Activated CD8-positive, alpha-beta T cell treated with anti-CD3 and anti-CD28 coated beads for 36 hours (primary cell): ENCODE measurements around the gene RAET1E. TPM values are rescaled to one million over a fixed set of nuclear protein-coding genes. Genes with fewer than 3 reads are reported as not detected.

Source experiments
- ATAC-seq: fragments of 200-7000 bp; cut with Tn5 transposase; one replicate; pipeline ENCODE4 v1.10.0; 2021; ENCODE audit warnings: mild to moderate bottlenecking, moderate library complexity
- CTCF ChIA-PET: fragments of 350-600 bp; sonication (Branson Sonifier 250); formaldehyde crosslinking; loops from one replicate; lab custom pipeline; 2021; ENCODE audit warnings: antibody characterized with exemption; lab: Charles Lee
- POLR2A ChIA-PET: fragments of 350-600 bp; sonication (Branson Sonifier 250); formaldehyde crosslinking; loops from one replicate; lab custom pipeline; 2021; ENCODE audit warnings: antibody characterized with exemption; lab: Charles Lee
- DNase-seq: peaks from one replicate; pipeline ENCODE4 v3.0.0-alpha.2; 2020
- H3K27ac Mint-ChIP-seq: one replicate; pipeline ENCODE4 v1.8.0; 2021; ENCODE audit warnings: mild to moderate bottlenecking, mixed read lengths
- H3K27me3 Mint-ChIP-seq: one replicate; pipeline ENCODE4 v1.8.0; 2021; ENCODE audit warnings: mixed read lengths
- H3K36me3 Mint-ChIP-seq: one replicate; pipeline ENCODE4 v1.8.0; 2021; ENCODE audit warnings: low read depth, mixed read lengths
- H3K4me1 Mint-ChIP-seq: one replicate; pipeline ENCODE4 v1.8.0; 2021; ENCODE audit warnings: low read depth, mixed read lengths
- H3K4me3 Mint-ChIP-seq: one replicate; pipeline ENCODE4 v1.8.0; 2021; ENCODE audit warnings: mild to moderate bottlenecking, moderate library complexity, mixed read lengths
- H3K9me3 Mint-ChIP-seq: one replicate; pipeline ENCODE4 v1.8.0; 2021; ENCODE audit warnings: mixed read lengths
- intact Hi-C: fragments of 100-400 bp; cut with micrococcal nuclease; formaldehyde crosslinking; loops from one replicate; pipeline ENCODE4 v1.10.0; 2022
- total RNA-seq, 2 experiments: library from RNA; stranded (reverse); gene quantifications; one replicate each; pipeline ENCODE4 v1.2.3, GENCODE V29; 2021
- TF ChIP-seq, protein P1 (sequence below): fragments of 200-600 bp; IDR thresholded peaks from one replicate; pipeline ENCODE4 v1.8.0; 2022; ENCODE audit warnings: antibody characterized with exemption, mild to moderate bottlenecking

The RAET1E gene
- total RNA-seq, 2 experiments from 2014 or later = not detected

DNA sequence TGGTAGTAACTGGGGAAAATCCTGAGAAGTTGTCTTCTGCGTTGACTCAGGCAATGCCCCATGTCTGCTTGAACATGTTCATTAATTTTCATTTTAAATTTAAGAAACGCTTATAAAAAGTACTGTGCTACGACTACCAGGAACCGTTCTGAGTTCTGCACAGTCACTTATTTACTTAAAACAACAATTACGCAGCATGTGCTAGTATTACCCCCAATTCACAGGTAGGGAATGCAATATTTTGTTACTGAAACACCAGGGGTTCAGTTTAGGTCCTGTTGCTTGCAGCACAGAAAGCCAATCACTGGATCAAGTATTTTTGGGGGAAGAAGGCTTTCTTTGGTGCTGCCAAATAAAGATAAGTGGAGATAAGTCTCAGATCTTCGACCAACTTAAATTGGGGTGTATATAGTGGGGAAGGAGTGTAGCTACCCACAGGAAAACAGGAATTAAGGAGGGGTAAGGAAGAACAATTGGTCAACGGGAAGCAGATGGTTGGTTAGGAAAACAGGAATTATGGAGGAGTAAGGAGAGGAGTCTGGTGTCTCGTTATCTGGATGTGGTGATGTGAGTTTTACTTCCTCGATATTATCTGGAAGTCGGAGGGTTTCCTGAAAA is 28.5 kb downstream of the RAET1E start:
- Mint-ChIP-seq H3K9me3 (no peaks in the 10 kb centered on the region), H3K4me1 (peaks cover 3% of the 10 kb centered on the region), H3K27me3 (peaks cover 11% of the 10 kb centered on the region), H3K4me3 (no peak overlapping the region), H3K27ac (no peak overlapping the region), H3K36me3 (no peaks in the 10 kb centered on the region)
- ATAC-seq (no peak), DNase-seq (no peak)
- TF ChIP-seq, protein P1, sequence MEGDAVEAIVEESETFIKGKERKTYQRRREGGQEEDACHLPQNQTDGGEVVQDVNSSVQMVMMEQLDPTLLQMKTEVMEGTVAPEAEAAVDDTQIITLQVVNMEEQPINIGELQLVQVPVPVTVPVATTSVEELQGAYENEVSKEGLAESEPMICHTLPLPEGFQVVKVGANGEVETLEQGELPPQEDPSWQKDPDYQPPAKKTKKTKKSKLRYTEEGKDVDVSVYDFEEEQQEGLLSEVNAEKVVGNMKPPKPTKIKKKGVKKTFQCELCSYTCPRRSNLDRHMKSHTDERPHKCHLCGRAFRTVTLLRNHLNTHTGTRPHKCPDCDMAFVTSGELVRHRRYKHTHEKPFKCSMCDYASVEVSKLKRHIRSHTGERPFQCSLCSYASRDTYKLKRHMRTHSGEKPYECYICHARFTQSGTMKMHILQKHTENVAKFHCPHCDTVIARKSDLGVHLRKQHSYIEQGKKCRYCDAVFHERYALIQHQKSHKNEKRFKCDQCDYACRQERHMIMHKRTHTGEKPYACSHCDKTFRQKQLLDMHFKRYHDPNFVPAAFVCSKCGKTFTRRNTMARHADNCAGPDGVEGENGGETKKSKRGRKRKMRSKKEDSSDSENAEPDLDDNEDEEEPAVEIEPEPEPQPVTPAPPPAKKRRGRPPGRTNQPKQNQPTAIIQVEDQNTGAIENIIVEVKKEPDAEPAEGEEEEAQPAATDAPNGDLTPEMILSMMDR = no peak
- intact Hi-C loops = loop anchor here (5.0 kb wide), 1 partner anchor 148 kb away; no protein-coding TSS in a partner anchor
- POLR2A ChIA-PET = no interaction called here
- CTCF ChIA-PET = interaction anchor here (0.7 to 0.9 kb wide), 4 partner anchors 11 to 56 kb away, joined by 3 to 4 read pairs (median 3); no protein-coding TSS in a partner anchor

DNA sequence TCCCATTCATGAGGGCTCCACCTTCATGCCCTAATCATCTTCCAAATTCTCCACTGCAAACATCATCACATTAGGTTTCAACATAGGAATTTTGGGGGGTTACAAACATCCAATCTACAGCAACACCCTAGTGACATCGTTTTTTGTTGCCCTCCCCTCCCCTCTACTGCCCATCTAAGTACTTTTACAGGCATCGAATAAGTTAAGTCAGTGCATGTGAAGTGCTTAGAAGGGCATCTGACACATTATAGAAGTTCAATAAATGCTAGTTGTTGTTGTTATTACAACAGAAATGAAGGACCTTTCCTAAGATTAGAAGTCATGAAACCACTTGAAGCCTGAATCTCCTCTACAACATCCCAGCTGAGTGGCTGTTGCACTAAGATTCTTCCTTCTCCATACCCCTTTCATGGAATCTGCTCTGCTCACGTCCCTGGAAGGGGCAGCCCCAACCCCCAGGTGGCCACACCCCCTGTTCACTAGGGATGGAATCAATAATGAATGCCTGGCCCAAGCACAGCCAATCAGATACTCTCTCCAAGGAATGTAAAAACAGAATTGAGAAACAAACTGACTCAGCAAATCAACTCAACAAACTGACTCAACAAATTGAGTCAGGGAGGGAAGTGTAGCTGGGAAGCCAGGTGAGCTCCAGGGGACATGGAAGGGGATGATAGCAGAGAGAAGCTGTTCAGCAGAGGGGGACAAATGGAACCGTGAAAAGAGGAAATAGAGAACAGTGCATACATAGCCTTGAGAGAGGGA is 29.9 kb downstream of the RAET1E start:
- Mint-ChIP-seq H3K36me3 (no peaks in the 10 kb centered on the region), H3K27me3 (peaks cover 8% of the 10 kb centered on the region)
- POLR2A ChIA-PET = no interaction called here

DNA sequence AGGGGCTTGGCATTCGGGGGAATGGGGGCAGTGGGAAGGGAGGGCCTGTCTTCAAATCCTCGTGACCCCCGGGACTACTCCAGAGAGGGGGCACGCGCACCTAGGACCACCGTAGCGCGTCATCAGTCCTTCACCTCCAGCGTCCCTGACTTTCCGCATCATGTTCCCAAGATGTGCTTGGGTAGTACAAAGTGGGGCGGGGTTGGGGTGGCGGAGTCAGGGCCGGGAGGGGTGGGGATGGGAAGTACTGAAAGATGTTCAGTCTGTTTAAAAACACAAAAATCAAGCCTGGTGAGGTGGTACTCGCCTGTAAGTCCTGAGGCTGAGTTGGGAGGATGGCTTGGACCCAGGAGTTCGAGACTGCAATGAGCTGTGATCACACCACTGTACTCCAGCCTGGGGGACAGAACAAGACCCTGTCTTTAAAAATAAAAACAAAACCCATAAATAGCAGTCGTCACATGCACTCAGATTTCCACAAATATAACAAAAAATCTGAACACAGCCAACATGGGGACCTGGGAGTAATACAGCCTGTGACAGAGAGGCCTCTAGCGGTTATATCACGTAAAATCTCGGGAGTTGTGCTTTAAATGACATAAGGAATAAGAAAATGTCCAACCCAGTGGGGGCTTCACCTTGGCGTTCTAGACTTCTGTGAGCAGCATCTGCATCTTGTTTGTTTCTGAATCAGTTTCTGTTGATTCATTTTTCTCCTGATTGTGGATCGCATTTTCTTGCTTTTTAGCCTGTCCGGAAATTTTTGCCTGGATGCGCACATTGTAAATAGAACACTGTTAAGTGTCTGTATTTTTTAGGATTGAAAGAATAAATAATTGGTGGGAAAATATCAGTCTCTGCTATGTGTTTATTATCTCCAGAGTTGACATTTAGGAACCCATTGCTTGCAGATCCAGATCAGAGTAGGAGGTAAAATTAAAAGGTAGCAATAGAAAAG is 33.1 kb downstream of the RAET1E start:
- H3K27ac Mint-ChIP-seq = no peak overlapping the region
- H3K27me3 Mint-ChIP-seq = peaks cover 18% of the 10 kb centered on the region
- ATAC-seq (peak; percentile 17), DNase-seq (peak; percentile 51)
- peaks cover 7% of the 10 kb centered on the region for H3K4me1 Mint-ChIP-seq
- ChIA-PET POLR2A (no interaction called here), CTCF (interaction anchor here (0.6 to 2.5 kb wide), 12 partner anchors 8 to 1147 kb away, joined by 3 to 11 read pairs (median 4); no protein-coding TSS in a partner anchor)
- intact Hi-C loops = loop anchor here (5.0 kb wide), 1 partner anchor 152 kb away; no protein-coding TSS in a partner anchor
- H3K36me3 Mint-ChIP-seq = no peaks in the 10 kb centered on the region
- H3K4me3 Mint-ChIP-seq = peak overlapping the region; percentile 46
- TF ChIP-seq, protein P1 = peak; percentile 73
- H3K9me3 Mint-ChIP-seq = no peaks in the 10 kb centered on the region

More for the DNA sequence above, 29.9 kb downstream of the RAET1E start:
- intact Hi-C loops = loop anchor here (5.0 kb wide), 1 partner anchor 149 kb away; no protein-coding TSS in a partner anchor
- DNase-seq = no peak
- CTCF ChIA-PET = interaction anchor here (0.7 to 0.9 kb wide), 3 partner anchors 10 to 58 kb away, joined by 3 to 4 read pairs (median 3); no protein-coding TSS in a partner anchor
- no peak overlapping the region for H3K4me3 Mint-ChIP-seq
- no peak overlapping the region for H3K27ac Mint-ChIP-seq
- H3K9me3 Mint-ChIP-seq = no peaks in the 10 kb centered on the region
- peaks cover 4% of the 10 kb centered on the region for H3K4me1 Mint-ChIP-seq
- no peak for ATAC-seq
- TF ChIP-seq, protein P1 = no peak

DNA sequence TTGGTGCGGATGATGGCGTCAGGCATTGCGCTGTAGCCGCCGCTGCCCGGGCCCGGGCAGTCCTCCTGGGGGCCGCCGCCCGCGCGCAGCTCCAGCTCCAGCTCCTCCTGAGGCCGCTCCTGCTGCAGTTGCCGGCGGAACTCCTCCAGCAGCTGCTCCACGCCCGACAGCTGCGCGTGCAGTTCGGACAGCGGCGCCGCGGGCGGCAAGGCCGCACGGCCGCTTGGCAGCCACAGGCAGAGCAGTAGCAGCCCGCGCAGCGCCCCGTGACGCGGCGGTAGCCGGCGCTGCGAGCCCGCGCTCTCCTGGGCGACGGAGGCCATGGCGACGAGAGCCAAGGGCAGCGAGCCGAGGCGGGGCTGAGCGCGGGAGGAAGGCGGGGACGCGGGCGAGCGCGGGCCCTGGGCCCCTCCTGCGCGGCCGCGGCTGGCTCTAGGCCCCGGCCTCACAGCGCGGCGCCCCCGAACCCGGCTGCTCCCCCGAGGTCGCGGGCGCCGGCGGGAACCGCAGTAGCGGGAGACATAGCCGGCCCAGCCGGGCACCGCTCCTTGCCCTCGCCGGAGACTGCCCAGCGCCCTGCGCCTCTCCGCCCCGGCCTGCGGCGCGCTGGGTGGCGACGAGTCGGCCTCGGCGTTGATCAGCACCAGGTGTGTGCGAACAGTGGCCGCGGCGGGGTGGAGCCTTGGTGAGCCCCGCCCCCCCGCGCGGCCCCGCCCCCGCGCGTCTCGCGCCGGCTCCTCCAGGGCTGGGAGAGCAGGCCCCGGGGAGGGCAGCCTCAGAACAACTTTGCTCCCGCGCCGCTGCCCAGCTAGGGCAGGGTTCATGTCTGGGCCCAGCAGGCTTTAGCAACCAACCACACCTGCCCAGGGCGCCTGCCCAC is 34.0 kb downstream of the RAET1E start, which contains the start of gene LRP11:
Gene LRP11 (minus strand): TSS at position 662 of the 880 bp plus-strand sequence. CDS start 339 bp downstream, at position 323.
- DNase-seq = peak; percentile 83
- TF ChIP-seq, protein P1 = no peak
- peaks cover 7% of the 10 kb centered on the region for H3K4me1 Mint-ChIP-seq
- H3K4me3 Mint-ChIP-seq = peak within 1 kb of the TSS; percentile 77
- ChIA-PET POLR2A (interaction anchor here (0.7 kb wide), 1 partner anchor 14 kb away, joined by 3 read pairs; no protein-coding TSS in a partner anchor), CTCF (interaction anchor here (0.6 to 1.1 kb wide), 2 partner anchors 153 to 1146 kb away, joined by 3 read pairs; no protein-coding TSS in a partner anchor)
- H3K9me3 Mint-ChIP-seq = no peaks in the 10 kb centered on the region
- H3K36me3 Mint-ChIP-seq = no peaks in the 10 kb centered on the region
- no peak within 1 kb of the TSS for H3K27ac Mint-ChIP-seq
- peak; percentile 93 for ATAC-seq
- peaks cover 21% of the 10 kb centered on the region for H3K27me3 Mint-ChIP-seq
- intact Hi-C loops = no loop called here
